Measurements from ENCODE around the gene MIPEP.
"Not testable (repeated sequence)": the region's sequence is repeated elsewhere in the genome, so short reads cannot be mapped to it uniquely, and the experiment has no call there.

The MIPEP gene

DNA sequence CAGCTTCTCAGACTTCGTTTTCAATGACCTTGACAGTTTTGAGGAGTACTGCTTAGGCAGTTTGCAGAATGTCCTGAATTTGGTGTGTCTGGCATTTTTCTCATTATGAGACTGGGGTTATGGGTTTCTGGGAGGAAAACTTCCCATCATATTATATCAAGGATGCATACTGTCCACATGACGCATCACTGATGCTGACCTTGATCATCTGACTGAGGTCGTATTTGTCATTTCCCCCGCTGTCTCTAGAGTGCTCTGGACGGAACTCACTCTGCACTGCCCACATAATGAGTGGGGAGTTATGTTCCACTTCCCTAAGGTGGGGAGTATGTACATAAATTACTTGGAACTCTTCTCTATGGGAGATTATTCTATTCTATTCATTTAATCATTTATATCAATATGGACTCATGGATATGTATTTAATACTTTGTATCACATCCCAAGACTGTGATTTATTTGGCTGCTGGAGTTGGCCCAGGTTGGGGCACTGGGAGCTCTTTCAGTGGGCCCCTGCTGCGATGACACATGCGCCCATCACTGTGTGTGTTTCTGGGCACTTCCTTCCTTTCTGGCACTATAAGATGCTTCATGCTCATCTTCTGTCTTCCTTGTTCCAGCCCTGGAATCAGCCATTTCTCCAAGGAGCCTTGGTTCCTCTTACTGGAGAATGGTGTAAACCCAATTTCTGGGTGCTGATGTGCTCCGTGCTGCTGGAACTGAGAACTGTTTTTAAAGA, 138.6 kb downstream of the MIPEP start:
- TF ChIP-seq CTCF (IDR thresholded peaks at IDR 0.05; ENCODE audit: insufficient read depth, missing control alignments), result no peak
- FAIRE-seq, result no peak
- no peak for DNase-seq (ENCODE audit: insufficient read length, low spot score)

- no peak for TF ChIP-seq CTCF (IDR thresholded peaks at IDR 0.05; ENCODE audit: insufficient read depth, missing control alignments)
- DNase-seq (ENCODE audit: insufficient read length, low spot score) (no peak), FAIRE-seq (no peak)
Measured at GRCh38 chr13:23749288-23749873, 139.8 kb downstream of the MIPEP start.

DNA sequence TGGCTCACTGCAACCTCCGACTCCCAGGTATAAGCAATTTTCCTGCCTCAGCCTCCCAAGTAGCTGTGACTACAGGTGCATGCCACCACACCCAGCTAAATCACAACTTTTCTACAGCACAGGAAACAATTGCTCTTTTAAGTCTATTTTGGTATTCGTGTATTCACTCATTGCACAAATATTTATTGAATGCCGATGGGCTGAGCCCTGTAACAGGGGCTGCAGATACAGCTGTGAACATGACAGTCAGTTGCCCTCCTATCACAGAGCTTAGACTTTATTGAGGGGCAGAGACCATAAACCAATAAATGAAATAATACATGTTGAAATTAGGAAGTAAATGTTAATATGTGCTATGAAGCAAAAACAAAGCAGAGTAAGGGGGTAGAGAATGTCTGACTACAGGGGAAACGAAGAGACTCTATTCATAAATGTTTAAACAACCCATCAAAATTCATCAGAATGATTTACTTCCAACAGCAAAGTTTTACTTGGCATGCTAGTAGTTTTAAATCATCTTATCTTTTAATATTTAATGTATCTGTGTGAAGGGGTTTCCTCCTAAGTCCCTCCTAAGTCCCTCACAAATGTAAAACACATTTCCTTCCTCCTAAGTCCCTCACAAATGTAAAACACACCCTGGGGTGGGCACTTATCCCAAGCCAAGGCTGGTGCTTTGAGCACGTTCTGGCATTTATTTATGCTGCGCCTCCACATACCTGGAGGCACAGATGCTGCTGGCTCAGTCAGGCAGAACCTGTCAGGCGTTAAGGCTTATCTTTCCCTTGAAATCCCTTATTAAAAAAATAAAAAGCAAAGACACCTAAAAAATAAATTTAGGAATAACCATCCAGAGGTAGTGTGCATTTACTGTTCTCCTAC, 140.8 kb downstream of the MIPEP start:
- no peak for TF ChIP-seq CTCF (IDR thresholded peaks at IDR 0.05; ENCODE audit: insufficient read depth, missing control alignments)
- DNase-seq (ENCODE audit: insufficient read length, low spot score), result no peak
- FAIRE-seq, result no peak

- not testable (repeated sequence) for FAIRE-seq; DNase-seq (ENCODE audit: insufficient read length, low spot score)
Measured at GRCh38 chr13:23746141-23746540, 143.1 kb downstream of the MIPEP start.

DNA sequence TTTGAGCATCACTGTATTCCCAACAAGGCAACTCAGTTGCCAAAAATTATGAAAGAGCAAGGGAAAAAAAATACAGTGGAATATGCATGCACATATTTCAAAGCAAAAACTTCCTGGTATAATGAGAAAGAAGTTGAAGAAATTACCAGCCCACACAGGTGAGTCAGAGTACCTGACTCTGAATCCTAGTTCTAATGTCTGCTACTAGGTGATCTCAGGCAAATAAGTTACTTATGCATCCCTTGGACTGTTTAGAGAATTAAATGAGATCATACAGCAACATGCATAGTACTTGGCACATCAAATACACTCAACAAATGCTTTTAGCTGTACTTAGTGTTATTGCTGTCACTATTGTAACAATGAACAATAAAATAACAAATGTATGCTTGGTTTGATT, 144.9 kb downstream of the MIPEP start:
- DNase-seq (ENCODE audit: insufficient read length, low spot score) (no peak), FAIRE-seq (no peak)
- no peak for TF ChIP-seq CTCF (IDR thresholded peaks at IDR 0.05; ENCODE audit: insufficient read depth, missing control alignments)

DNA sequence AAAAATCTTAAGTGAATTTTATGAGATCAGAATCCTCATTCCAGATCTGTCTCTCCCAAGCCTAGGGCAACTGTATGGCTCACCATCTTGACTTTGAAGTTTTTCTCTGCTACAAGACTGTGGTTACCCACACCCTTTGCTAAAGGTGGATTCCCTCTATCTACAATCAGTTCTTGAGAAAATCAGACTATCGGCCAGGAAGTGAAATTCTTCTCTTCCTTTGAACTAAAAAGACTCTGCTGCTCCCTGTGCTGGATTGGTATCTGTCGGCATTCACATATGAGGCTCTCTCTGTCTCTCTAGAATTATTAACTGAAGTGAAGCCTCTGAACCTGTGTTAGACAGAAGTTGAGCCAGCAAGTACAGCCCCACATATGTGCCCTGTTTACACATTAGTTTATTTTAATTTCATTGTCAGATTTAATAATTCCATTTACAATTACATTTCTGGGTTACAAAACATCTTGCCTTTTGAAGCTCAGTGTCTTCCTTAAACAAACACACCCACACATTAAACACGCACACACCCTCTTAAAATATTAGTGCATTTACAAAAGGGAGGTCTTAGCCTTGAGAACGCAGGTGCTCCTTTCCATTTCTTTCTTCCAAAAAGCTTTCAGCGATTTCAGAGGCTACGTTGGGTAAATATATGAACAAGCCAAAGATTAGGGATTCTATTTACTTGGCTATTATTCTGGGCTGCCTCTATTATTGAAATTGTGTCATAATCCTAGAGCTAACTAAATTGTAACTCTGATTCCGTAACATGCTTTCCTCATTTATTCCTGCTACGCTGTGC, 145.7 kb downstream of the MIPEP start:
- DNase-seq (ENCODE audit: insufficient read length, low spot score), result no peak
- TF ChIP-seq CTCF (IDR thresholded peaks at IDR 0.05; ENCODE audit: insufficient read depth, missing control alignments), result no peak
- no peak for FAIRE-seq
